Left renal pelvis (tissue), 4 donors: ENCODE results near the gene MAST4. TPM values are rescaled to one million over a fixed set of nuclear protein-coding genes. Genes with fewer than 3 reads are reported as not detected.
"Not testable (repeated sequence)": the region's sequence is repeated elsewhere in the genome, so short reads cannot be mapped to it uniquely, and the experiment has no call there.

Experiments
- DNase-seq, 4 donors: peaks; one replicate each; pipeline ENCODE4 v3.0.0-alpha.2; 2013; ENCODE audit warnings: low read depth in 4 of 4, low spot score in 3 of 4
- polyA plus RNA-seq, 4 donors: library from polyadenylated mRNA; unstranded; fragments of 120-200 nt; gene quantifications; one replicate each; pipeline ENCODE4 v1.2.1, GENCODE V29; 2013; ENCODE audit not compliant: insufficient read length in 4 of 4

Gene MAST4
- polyA plus RNA-seq, 4 donors: 10.5 to 16.2 (median 15.7) TPM

DNA sequence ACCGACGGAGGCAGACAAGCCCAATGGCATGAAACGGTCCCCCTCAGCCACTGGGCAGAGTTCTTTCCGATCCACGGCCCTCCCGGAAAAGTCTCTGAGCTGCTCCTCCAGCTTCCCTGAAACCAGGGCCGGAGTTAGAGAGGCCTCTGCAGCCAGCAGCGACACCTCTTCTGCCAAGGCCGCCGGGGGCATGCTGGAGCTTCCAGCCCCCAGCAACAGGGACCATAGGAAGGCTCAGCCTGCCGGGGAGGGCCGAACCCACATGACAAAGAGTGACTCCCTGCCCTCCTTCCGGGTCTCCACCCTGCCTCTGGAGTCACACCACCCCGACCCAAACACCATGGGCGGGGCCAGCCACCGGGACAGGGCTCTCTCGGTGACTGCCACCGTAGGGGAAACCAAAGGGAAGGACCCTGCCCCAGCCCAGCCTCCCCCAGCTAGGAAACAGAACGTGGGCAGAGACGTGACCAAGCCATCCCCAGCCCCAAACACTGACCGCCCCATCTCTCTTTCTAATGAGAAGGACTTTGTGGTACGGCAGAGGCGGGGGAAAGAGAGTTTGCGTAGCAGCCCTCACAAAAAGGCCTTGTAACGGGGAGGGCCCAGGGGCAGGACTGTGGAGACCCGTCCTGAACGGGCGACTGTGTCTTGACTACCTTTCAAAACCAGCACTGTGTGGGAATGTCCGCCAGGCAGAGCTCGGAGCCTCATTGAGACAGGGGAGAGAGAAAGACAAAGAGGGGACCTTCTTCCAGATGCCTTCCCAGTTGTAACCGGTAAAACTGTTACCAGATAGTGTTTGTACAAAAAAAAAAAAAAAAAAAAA, 570.5 kb downstream of the MAST4 start:
- no peak for DNase-seq

DNA sequence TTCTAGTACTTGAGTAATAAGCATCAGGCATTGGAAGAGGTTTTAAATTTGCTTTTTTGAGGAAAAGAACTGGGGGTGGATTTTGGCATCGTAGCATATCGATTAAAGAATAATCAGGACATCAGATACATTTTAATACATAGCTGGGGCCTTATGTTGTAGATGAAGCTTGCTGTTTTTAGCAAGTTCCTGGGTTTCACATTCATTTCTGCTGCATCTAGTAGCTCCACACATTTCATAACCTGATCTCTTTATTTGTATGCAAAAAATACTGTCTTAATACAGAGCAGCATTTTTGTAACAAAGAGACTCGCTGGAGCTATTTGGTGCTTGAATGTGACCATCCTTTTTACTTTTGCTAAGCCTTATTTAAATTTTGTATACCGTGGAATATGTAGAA, 571.9 kb downstream of the MAST4 start:
- DNase-seq: no peak

DNA sequence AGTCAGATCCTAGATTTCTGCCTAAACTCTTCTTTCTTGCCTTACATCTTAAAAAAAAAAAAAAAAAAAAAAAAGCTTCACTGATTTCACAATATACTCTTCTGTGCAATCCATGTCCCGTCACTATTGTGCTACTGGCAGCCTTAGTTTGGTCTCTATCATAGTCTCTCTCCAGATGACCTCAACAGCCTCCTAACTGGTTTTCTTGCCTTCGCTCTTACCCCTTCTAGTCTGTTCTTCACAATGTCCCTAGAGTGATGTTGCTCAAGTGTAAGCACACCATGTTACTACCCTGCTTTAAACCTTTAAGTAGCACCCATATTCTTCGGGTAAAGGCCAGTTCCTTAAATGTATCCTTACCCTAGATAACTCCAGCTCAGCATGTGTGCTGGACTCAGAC, 574.6 kb downstream of the MAST4 start:
- DNase-seq: no peak

DNA sequence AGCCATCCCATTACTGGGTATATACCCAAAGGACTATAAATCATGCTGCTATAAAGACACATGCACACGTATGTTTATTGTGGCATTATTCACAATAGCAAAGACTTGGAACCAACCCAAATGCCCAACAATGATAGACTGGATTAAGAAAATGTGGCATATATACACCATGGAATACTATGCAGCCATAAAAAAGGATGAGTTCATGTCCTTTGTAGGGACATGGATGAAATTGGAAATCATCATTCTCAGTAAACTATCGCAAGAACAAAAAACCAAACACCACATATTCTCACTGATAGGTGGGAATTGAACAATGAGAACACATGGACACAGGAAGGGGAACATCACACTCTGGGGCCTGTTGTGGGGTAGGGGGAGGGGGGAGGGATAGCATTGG, 577.2 kb downstream of the MAST4 start:
- not testable (repeated sequence) for DNase-seq

- no peak for DNase-seq
Observed at GRCh38 chr5:67173959-67174358, 577.8 kb downstream of the MAST4 start.

GRCh38 chr5:67176936-67177335, 580.7 kb downstream of the MAST4 start:
- no peak for DNase-seq

DNA sequence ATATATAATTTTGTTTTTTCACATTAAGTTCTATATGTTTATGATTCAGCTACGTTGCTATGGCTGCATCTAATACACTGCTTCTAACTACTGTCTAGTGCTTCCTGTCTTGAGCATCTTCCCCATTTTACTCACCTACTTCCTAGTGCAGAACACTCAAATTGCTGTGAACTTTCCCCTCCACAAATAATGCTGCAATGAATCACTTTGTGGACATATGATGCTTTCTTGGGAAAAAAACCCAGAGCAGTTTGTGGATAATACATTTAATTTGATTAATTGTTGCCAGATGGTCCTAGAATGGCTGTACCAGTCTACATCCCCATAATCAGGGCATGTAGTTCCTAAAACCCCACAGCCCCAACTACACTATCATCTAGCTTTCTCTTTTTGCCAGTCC, 581.9 kb downstream of the MAST4 start:
- DNase-seq: no peak

DNA sequence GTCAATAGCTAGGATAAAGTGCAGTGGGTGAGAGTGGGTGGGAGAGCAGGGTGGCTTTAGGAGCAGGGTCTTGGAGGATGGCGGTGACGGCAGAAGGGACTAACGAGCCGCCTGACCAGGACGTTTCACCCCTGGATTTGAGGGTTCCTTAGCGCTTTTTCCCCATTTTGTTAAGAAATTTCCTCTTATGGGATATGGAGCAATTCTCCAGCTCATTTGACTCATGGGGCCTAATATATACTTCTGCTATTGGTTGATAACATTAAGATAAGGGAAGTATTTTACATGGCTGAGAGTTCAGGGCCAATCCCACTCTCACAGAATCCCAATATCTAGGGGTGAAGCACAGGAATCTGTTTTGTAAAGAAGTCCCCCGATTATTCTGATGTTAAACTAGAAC, 582.8 kb downstream of the MAST4 start:
- no peak for DNase-seq

DNA sequence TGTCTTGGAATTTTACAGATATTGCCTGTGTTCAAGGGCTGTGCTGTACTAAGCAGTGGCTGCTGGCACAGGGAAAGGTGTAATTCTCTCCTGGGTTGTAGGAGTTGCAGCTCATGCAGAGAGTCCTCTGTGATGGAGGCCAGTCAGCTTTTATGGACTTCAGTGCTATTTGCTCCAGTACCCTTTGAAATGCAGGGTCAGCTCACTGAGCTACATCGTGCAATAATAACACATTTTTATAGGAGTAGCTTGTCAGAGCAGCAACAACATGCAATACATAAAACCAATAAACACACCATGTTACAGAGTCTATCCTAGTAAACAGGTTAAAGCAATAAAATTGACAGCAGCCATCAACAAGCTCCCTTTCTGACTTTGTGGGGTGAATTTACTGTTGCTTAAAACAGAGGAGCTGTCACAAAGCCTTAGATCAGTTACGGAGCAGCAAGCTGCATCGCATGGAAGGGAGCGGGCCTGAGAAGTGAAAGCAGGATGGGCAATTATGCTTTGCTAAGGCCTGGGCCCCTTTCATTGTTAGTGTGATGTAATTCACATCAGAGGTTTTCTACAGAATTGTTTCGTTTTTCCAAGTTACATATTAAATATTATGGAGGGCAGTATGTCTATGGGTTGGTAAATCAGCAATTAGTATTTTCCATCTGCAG, 583.6 kb downstream of the MAST4 start:
- peak in 1 of 4 donors; percentile 25 for DNase-seq

- DNase-seq: peak in 1 of 4 donors; percentile 29
Observed at GRCh38 chr5:67181648-67182221, 585.5 kb downstream of the MAST4 start.

- peak in 1 of 4 donors; percentile 25 for DNase-seq
Observed at GRCh38 chr5:67182301-67182790, 586.2 kb downstream of the MAST4 start.

DNA sequence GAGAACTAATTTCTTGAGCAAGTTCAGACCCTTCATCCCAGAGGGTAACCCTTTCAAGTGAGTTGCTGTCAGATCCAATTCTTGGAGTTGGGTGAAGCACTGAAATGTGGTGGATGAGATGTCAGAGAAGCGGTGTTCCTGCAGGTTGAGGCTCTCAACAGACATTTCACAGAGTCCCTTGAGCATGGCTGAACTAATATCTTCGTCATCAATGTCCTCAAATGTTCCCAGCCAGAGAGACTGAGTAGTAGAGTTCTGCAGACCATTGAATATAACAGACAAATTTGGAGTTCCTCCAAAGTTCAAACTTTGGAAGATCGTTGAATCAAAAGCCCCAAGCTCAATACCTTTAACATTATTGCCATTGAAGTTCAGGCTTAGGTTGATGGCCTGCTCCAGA, 587.7 kb downstream of the MAST4 start:
- DNase-seq: no peak

GRCh38 chr5:67187006-67187715, 591.0 kb downstream of the MAST4 start:
- no peak for DNase-seq

DNA sequence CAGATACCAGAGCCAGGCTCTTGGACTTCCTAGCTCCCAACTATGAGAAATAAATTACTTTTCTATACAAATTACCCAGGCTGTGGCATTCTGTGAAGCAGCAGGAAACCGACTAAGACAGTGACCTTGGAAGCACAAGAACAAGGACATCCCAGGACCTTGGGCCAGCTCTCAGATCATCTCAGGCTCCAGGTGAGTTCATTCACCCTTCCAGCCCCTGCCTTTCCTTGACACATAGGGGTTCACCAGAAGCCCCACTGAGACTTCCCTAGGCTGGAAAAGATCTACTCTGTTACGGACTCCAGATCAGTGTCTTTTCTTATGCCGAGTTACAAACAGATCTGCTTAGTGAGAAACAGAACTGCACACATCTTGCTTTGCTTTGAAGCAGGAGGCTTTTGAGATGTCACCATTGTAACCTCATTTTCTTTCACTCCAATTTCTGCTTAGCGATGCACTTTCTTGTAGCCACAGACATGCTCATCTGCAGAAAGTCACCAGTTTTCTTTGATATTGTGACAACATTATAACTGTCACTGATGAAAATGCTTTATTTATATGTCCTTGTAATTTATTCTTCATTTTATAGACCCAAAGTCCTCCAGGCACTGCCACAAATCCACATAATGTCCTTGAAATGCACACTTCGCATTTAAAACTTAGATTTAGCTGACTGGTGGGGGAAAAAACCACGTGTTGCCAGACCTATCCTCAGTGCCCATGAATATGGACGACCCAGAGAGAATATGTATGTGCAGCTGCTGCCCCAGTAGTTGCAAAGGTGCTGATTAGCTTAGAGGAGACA, 592.3 kb downstream of the MAST4 start:
- no peak for DNase-seq

DNA sequence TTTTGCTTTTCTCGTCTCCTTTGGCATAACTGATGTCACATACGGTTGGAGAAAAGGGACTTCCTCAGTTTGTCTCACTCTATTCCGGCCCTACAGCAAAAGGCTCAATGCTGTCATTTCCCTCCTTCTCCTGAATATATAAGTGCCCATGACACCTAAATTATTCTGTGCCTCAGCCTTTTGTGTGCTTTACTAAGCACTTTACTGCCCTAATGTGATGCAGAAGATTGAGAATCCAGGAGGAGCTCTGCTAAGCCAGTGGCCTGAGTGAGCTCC, 592.8 kb downstream of the MAST4 start:
- no peak for DNase-seq

- no peak for DNase-seq
Observed at GRCh38 chr5:67189931-67190330, 593.7 kb downstream of the MAST4 start.

- DNase-seq: no peak
Observed at GRCh38 chr5:67190410-67190809, 594.2 kb downstream of the MAST4 start.

DNA sequence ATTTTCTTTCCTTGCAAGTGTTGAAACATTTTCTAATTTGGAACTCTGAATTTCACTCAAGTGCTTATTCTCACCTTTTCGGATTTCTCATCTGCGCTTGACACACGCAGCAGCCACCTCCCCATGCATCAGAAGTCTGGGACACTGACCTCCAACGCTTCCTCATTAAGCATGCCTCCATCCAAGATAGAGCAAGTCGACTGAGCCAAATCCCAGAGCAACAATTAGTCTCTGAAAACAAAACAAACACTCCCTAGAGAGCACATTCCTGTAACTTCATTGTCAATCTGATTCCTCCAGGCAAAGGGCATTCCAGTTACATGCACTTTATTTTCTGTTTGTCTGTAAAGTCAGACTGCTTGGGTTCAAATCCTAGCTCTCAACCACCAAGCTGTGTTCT, 594.7 kb downstream of the MAST4 start:
- no peak for DNase-seq

DNA sequence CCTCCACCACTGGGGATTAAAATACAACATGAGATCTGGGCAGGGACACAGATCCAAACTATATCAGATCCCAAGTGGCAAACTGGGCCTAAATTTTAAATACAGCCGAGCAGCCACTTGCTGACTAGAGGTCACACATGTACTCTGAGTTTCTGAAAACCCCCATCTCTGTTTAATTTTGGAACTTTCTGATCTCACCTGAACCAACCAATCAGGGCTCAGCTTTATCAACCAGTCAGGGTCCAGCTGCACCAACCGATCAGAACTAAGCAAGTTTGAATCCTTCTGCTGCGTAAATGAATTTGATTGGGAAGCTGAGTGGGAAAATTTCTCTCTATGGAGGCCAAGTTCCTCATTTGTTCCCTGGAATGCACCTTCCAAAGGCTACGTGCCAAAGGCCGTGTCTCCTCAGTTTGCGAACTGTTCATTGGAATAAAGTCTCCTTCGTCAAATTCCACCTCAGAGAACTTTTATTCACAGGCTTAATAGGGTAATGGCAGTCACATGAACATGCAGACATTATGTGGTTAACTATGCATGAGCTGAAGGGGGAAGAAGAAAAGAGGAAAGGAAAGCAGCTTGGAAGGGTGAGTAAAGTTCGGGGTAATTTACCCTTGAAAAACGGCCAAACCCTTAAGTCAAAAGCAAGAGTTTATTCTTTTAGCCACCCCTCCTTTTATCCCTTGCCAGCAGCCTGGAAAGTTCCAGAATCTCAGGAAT, 596.7 kb downstream of the MAST4 start:
- DNase-seq: no peak

GRCh38 chr5:67193439-67193807, 597.2 kb downstream of the MAST4 start:
- DNase-seq: no peak
